GM12878 (cell line): Measurements from ENCODE around the gene WNT9A. TPM values are rescaled to one million over a fixed set of nuclear protein-coding genes. Genes with fewer than 3 reads are reported as not detected.

ENCODE experiments used
- ATAC-seq: fragments of 200-7000 bp; cut with Tn5 transposase; 3 replicates; pipeline ENCODE4 v1.9.1; 2020; ENCODE audit warnings: mild to moderate bottlenecking, moderate library complexity
- BruUV-seq: library from RNA; stranded (reverse); fragments of 400-500 nt; replicated peaks from 2 replicates; lab custom pipeline; 2021; lab: Mats Ljungman, UMichigan
- CTCF ChIA-PET: fragments of 300-600 bp; sonication (Branson Sonifier 250); formaldehyde crosslinking; extraction: SDS; loops from one replicate; lab custom pipeline; 2021; ENCODE audit warnings: inconsistent platforms; lab: Yijun Ruan, JAX
- POLR2A ChIA-PET: fragments of 350-600 bp; formaldehyde crosslinking; extraction: SDS; loops from one replicate; lab custom pipeline; 2021; ENCODE audit warnings: inconsistent platforms; lab: Charles Lee
- RAD21 ChIA-PET: fragments of 300-600 bp; sonication (Branson Sonifier 250); formaldehyde crosslinking; loops from one replicate; lab custom pipeline; 2023; ENCODE audit warnings: antibody characterized with exemption; ENCODE audit not compliant: unreplicated experiment; lab: Charles Lee
- SMC1A ChIA-PET: fragments of 300-600 bp; sonication (Branson Sonifier 250); formaldehyde crosslinking; loops from one replicate; lab custom pipeline; 2023; ENCODE audit not compliant: unreplicated experiment, uncharacterized antibody; lab: Charles Lee
- DNase-seq: peaks from one replicate; pipeline ENCODE4 v3.0.0-alpha.2; 2011; ENCODE audit warnings: low read depth, low spot score
- FAIRE-seq: peaks from 3 replicates; lab custom pipeline; 2011; peaks lifted over from hg19 to GRCh38; lab: Jason Lieb, UNC
- H2AFZ ChIP-seq: 2 replicates; pipeline ENCODE4 v1.6.0; 2011; ENCODE audit warnings: low read depth, low read length, control low read depth; ENCODE audit not compliant: control insufficient read depth
- H3K27ac ChIP-seq: 2 replicates; pipeline ENCODE4 v1.5.1; 2011; ENCODE audit warnings: control low read depth; ENCODE audit not compliant: control insufficient read depth, insufficient read depth
- H3K27me3 ChIP-seq, 2 experiments: replicated peaks in 1 of 2; 2 replicates each; pipeline versions ENCODE4 v1.6.0 to v1.6.1; 2011; ENCODE audit warnings: low read length in 1 of 2; ENCODE audit not compliant: control insufficient read depth in 2 of 2, insufficient read depth in 2 of 2
- H3K36me3 ChIP-seq, 2 experiments: 2 replicates each; pipeline ENCODE4 v1.5.1; 2011; ENCODE audit warnings: low read length in 1 of 2; ENCODE audit not compliant: control insufficient read depth in 2 of 2, insufficient read depth in 2 of 2
- H3K4me1 ChIP-seq: 2 replicates; pipeline ENCODE4 v1.6.1; 2011; ENCODE audit warnings: mild to moderate bottlenecking, low read length, moderate library complexity, mixed read lengths; ENCODE audit not compliant: control insufficient read depth, insufficient read depth
- H3K4me2 ChIP-seq: 2 replicates; pipeline ENCODE4 v1.6.0; 2011; ENCODE audit warnings: control low read depth; ENCODE audit not compliant: control insufficient read depth, insufficient read depth
- H3K4me3 ChIP-seq: fragments of 200-600 bp; sonication (generic); 2 replicates; pipeline ENCODE4 v1.5.1; 2016
- H3K79me2 ChIP-seq: 2 replicates; pipeline ENCODE4 v1.6.0; 2011; ENCODE audit warnings: low read length; ENCODE audit not compliant: control insufficient read depth, insufficient read depth
- H3K9ac ChIP-seq: 2 replicates; pipeline ENCODE4 v1.8.0; 2011; ENCODE audit warnings: low read length, control low read depth, mixed read lengths; ENCODE audit not compliant: control insufficient read depth, insufficient read depth
- H3K9me3 ChIP-seq: replicated peaks from 3 replicates; pipeline ENCODE4 v1.5.1; 2011; ENCODE audit warnings: mild to moderate bottlenecking, low read length; ENCODE audit not compliant: control insufficient read depth, insufficient read depth
- H4K20me1 ChIP-seq: 2 replicates; pipeline ENCODE4 v1.6.0; 2011; ENCODE audit not compliant: control insufficient read depth, insufficient read depth
- CREB1 ChIP-seq: IDR thresholded peaks from 2 replicates; pipeline ENCODE4 v1.6.1; 2012; ENCODE audit warnings: low read depth, mild to moderate bottlenecking, inconsistent platforms
- EP300 ChIP-seq, 2 experiments: fragments of 150-350 bp in 1 of 2; IDR thresholded peaks; 2 replicates each; pipeline ENCODE4 v1.6.1; 2011 to 2012; ENCODE audit warnings: low read depth in 2 of 2, low read length in 2 of 2, borderline replicate concordance in 1 of 2, improper control_type of control experiment in 1 of 2, inconsistent platforms in 1 of 2; ENCODE audit not compliant: control insufficient read depth in 1 of 2
- FOS ChIP-seq: IDR thresholded peaks from 3 replicates; pipeline ENCODE4 v1.6.1; 2011; ENCODE audit warnings: borderline replicate concordance; ENCODE audit not compliant: insufficient read length; ENCODE audit errors: extremely low read depth
- FOXK2 ChIP-seq: fragments of 450-650 bp; IDR thresholded peaks from 2 replicates; pipeline ENCODE4 v1.6.1; 2017; ENCODE audit warnings: mild to moderate bottlenecking, moderate library complexity
- KAT2A ChIP-seq: conservative IDR thresholded peaks from 2 replicates; pipeline ENCODE4 v1.6.1; 2011; ENCODE audit warnings: low read depth, low read length; ENCODE audit not compliant: control insufficient read depth
- MYB ChIP-seq: fragments of 150-350 bp; IDR thresholded peaks from 2 replicates; pipeline ENCODE4 v1.6.1; 2014; ENCODE audit warnings: mild to moderate bottlenecking, low read depth, low read length, borderline replicate concordance
- NFYB ChIP-seq: IDR thresholded peaks from 2 replicates; pipeline ENCODE4 v1.6.1; 2011; ENCODE audit warnings: low read depth, mild to moderate bottlenecking, low read length, improper control_type of control experiment, moderate library complexity; ENCODE audit not compliant: insufficient read depth
- POLR2A ChIP-seq: IDR thresholded peaks from 2 replicates; pipeline ENCODE4 v1.6.1; 2011; ENCODE audit warnings: low read depth, mild to moderate bottlenecking, low read length
- RAD51 ChIP-seq: fragments of 450-650 bp; IDR thresholded peaks from 2 replicates; pipeline ENCODE4 v1.6.1; 2016; ENCODE audit warnings: moderate library complexity, mild to moderate bottlenecking, inconsistent platforms
- SIN3A ChIP-seq: IDR thresholded peaks from 2 replicates; pipeline ENCODE4 v1.6.1; 2012; ENCODE audit warnings: low read depth, low read length, improper control_type of control experiment
- SIX5 ChIP-seq: IDR thresholded peaks from 2 replicates; pipeline ENCODE4 v1.6.1; 2011; ENCODE audit warnings: mild to moderate bottlenecking, low read depth, low read length, moderate library complexity; ENCODE audit not compliant: severe bottlenecking
- STAT3 ChIP-seq: IDR thresholded peaks from 2 replicates; pipeline ENCODE4 v1.6.1; 2011; ENCODE audit warnings: low read depth, low read length, improper control_type of control experiment
- ZNF622 ChIP-seq: fragments of 450-650 bp; IDR thresholded peaks from 2 replicates; pipeline ENCODE4 v1.6.1; 2017; ENCODE audit warnings: mild to moderate bottlenecking, inconsistent platforms
- WGBS: methylation state at CpG from one replicate; pipeline ENCODE4 v1.1.6; 2016; ENCODE audit warnings: low lambda C conversion rate; ENCODE audit not compliant: insufficient replicate concordance, insufficient coverage; ENCODE audit errors: missing lambda C conversion rate; 5-methylcytosine and 5-hydroxymethylcytosine counted together
- in situ Hi-C: fragments of 300-500 bp; cut with MboI; formaldehyde crosslinking; loops from 9 replicates; pipeline ENCODE4 v1.14.3; 2018; ENCODE audit warnings: mixed read lengths
- intact Hi-C: fragments of 100-400 bp; cut with micrococcal nuclease; formaldehyde crosslinking; loops from one replicate; pipeline ENCODE4 v1.14.2; 2022; ENCODE audit not compliant: unreplicated experiment
- polyA plus RNA-seq, 11 experiments: library from polyadenylated mRNA; depleted of rRNA in 4 of 11; unstranded in 6 of 11; stranded (reverse) in 5 of 11; fragments of >200 nt; fragmentation: Nextera tagmentation in 4 of 11; fragmentation: Illumina TruSeq in 1 of 11; extraction: Ambion mirVana in 4 of 11; extraction: Trizol in 1 of 11; gene quantifications; 1 replicate in 1 of 11; 2 replicates in 10 of 11; pipeline versions ENCODE4 v1.2.1 to v1.2.3, GENCODE V29; 2011 to 2016; ENCODE audit warnings: inconsistent platforms in 2 of 11, missing spikeins in 2 of 11, low read depth in 1 of 11
- total RNA-seq, 4 experiments: library from RNA; depleted of rRNA in 3 of 4; stranded (reverse); fragments of >200 nt in 3 of 4; fragmentation: Illumina TruSeq in 1 of 4; extraction: Trizol in 1 of 4; gene quantifications; 2 replicates each; pipeline versions ENCODE4 v1.2.1 to v1.2.3, GENCODE V29; 2013 to 2021
- TF ChIP-seq, protein P1 (sequence below): fragments of 450-650 bp; IDR thresholded peaks from 2 replicates; pipeline ENCODE4 v1.6.1; 2017; ENCODE audit warnings: mild to moderate bottlenecking, moderate library complexity
- TF ChIP-seq, protein P2 (sequence below): IDR thresholded peaks from 2 replicates; pipeline ENCODE4 v1.6.1; 2011; ENCODE audit warnings: low read depth, mild to moderate bottlenecking, low read length, moderate library complexity, borderline replicate concordance; ENCODE audit errors: extremely low read depth
- TF ChIP-seq, protein P3 (sequence below): fragments of 450-650 bp; formaldehyde crosslinking; IDR thresholded peaks from 2 replicates; pipeline ENCODE4 v1.5.0; 2022; ENCODE audit warnings: mild to moderate bottlenecking, missing genetic modification characterization
- TF ChIP-seq, protein P4 (sequence below): IDR thresholded peaks from 2 replicates; pipeline ENCODE4 v1.6.1; 2012; ENCODE audit warnings: low read depth, low read length, improper control_type of control experiment

The WNT9A gene
- total and polyA plus RNA-seq, 10 of the 15 experiments (the other 5 are each of a cell fraction or from before 2014, with no cell fraction given): not detected

DNA sequence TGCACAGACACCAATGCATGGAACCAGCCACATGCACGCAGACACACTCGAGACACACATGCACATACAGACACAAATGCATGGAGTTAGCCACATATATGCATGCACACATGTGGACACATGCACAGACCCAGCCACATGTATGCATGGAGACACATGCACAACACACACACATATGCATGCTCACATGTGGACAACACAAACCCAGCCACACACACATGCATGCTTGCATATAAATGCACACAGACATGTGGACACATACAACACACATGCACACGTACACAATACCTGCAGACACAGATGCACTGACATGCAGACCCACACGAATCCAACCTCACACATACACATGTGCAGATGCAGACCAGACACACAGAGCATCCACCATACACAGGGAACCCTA is 31.1 kb downstream of the WNT9A start:
- no peak for ATAC-seq
- POLR2A ChIA-PET: no interaction called here
- CTCF ChIA-PET: no interaction called here
- TF ChIP-seq MYB (no peak), STAT3 (no peak), ZNF622 (no peak), NFYB (no peak), FOXK2 (no peak), FOS (no peak), CREB1 (no peak), SIN3A (no peak), EP300 (IDR thresholded peaks at IDR 0.05; ENCODE audit: borderline replicate concordance in 1 of 2, control insufficient read depth in 1 of 2, low read depth in 2 of 2, low read length in 2 of 2) (no peak), SIX5 (no peak), KAT2A (no peak), POLR2A (no peak), RAD51 (no peak)
- TF ChIP-seq, protein P1, sequence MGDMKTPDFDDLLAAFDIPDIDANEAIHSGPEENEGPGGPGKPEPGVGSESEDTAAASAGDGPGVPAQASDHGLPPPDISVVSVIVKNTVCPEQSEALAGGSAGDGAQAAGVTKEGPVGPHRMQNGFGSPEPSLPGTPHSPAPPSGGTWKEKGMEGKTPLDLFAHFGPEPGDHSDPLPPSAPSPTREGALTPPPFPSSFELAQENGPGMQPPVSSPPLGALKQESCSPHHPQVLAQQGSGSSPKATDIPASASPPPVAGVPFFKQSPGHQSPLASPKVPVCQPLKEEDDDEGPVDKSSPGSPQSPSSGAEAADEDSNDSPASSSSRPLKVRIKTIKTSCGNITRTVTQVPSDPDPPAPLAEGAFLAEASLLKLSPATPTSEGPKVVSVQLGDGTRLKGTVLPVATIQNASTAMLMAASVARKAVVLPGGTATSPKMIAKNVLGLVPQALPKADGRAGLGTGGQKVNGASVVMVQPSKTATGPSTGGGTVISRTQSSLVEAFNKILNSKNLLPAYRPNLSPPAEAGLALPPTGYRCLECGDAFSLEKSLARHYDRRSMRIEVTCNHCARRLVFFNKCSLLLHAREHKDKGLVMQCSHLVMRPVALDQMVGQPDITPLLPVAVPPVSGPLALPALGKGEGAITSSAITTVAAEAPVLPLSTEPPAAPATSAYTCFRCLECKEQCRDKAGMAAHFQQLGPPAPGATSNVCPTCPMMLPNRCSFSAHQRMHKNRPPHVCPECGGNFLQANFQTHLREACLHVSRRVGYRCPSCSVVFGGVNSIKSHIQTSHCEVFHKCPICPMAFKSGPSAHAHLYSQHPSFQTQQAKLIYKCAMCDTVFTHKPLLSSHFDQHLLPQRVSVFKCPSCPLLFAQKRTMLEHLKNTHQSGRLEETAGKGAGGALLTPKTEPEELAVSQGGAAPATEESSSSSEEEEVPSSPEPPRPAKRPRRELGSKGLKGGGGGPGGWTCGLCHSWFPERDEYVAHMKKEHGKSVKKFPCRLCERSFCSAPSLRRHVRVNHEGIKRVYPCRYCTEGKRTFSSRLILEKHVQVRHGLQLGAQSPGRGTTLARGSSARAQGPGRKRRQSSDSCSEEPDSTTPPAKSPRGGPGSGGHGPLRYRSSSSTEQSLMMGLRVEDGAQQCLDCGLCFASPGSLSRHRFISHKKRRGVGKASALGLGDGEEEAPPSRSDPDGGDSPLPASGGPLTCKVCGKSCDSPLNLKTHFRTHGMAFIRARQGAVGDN: no peak
- TF ChIP-seq, protein P2, sequence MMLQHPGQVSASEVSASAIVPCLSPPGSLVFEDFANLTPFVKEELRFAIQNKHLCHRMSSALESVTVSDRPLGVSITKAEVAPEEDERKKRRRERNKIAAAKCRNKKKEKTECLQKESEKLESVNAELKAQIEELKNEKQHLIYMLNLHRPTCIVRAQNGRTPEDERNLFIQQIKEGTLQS: no peak
- TF ChIP-seq, protein P3, sequence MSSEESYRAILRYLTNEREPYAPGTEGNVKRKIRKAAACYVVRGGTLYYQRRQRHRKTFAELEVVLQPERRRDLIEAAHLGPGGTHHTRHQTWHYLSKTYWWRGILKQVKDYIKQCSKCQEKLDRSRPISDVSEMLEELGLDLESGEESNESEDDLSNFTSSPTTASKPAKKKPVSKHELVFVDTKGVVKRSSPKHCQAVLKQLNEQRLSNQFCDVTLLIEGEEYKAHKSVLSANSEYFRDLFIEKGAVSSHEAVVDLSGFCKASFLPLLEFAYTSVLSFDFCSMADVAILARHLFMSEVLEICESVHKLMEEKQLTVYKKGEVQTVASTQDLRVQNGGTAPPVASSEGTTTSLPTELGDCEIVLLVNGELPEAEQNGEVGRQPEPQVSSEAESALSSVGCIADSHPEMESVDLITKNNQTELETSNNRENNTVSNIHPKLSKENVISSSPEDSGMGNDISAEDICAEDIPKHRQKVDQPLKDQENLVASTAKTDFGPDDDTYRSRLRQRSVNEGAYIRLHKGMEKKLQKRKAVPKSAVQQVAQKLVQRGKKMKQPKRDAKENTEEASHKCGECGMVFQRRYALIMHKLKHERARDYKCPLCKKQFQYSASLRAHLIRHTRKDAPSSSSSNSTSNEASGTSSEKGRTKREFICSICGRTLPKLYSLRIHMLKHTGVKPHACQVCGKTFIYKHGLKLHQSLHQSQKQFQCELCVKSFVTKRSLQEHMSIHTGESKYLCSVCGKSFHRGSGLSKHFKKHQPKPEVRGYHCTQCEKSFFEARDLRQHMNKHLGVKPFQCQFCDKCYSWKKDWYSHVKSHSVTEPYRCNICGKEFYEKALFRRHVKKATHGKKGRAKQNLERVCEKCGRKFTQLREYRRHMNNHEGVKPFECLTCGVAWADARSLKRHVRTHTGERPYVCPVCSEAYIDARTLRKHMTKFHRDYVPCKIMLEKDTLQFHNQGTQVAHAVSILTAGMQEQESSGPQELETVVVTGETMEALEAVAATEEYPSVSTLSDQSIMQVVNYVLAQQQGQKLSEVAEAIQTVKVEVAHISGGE: no peak
- TF ChIP-seq, protein P4, sequence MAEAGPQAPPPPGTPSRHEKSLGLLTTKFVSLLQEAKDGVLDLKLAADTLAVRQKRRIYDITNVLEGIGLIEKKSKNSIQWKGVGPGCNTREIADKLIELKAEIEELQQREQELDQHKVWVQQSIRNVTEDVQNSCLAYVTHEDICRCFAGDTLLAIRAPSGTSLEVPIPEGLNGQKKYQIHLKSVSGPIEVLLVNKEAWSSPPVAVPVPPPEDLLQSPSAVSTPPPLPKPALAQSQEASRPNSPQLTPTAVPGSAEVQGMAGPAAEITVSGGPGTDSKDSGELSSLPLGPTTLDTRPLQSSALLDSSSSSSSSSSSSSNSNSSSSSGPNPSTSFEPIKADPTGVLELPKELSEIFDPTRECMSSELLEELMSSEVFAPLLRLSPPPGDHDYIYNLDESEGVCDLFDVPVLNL: no peak

More for the DNA sequence above, 31.1 kb downstream of the WNT9A start:
- Histone ChIP-seq H3K27me3 (no peaks in the 10 kb centered on the region; a peak in 1 of 4 replicates), H3K27ac (no peak overlapping the region), H4K20me1 (no peaks in the 10 kb centered on the region), H3K79me2 (no peaks in the 10 kb centered on the region), H3K4me2 (no peak overlapping the region), H3K9me3 (no peaks in the 10 kb centered on the region), H3K9ac (no peak overlapping the region), H3K36me3 (no peaks in the 10 kb centered on the region), H2AFZ (no peak overlapping the region), H3K4me1 (no peaks in the 10 kb centered on the region), H3K4me3 (no peak overlapping the region)
- SMC1A ChIA-PET: no interaction called here
- DNase-seq: no peak
- RAD21 ChIA-PET: no interaction called here
- no TSS peak for BruUV-seq
- intact Hi-C loops: no loop called here
- in situ Hi-C loops: no loop called here
- 0% methylated on average over 4 of the region's 4 CpGs for WGBS
- no peak for FAIRE-seq
